ENCODE data around the gene SKI. TPM values are rescaled to one million over a fixed set of nuclear protein-coding genes. Genes with fewer than 3 reads are reported as not detected.

SKI gene
- total RNA-seq, 4 donors from 2014 or later: 24.4 to 52.4 (median 32.2) TPM

DNA sequence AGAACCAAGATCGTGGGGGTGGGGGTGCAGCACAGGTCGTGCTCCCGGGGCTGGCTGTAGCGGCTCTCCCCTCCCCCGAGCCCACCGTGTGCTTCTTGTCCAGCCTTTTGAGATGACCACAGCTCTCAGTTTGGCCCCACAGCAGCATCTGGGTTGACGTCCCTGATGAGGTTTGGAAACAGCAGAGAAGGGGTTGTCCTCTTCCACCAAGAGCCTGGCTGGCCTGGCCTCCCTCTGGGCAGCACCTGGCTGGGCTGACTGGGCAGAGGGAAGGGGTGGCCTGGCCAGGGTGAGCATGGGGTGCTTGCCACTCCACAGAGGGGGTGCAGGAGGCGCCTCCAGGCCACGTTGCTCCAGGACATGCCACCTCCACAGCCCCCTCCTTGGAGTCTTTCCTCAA lies 61.5 kb downstream of the SKI start:
- in situ Hi-C loops (cut with MboI; ENCODE audit: low pct_ligation_motif_present in 1 of 4, low pct_unique_long_range_greater_than_20kb in 1 of 4, low sequenced_read_pairs in 3 of 4): no loop called here
- Histone ChIP-seq H3K27me3 (no peaks in the 10 kb centered on the region), H3K4me1 (peaks cover 32 to 61% (median 46%) of the 10 kb centered on the region in 4 donors), H3K4me3 (no peak overlapping the region), H3K36me3 (no peaks in the 10 kb centered on the region), H3K9me3 (no peaks in the 10 kb centered on the region), H3K27ac (peak overlapping the region; percentile 78 to 89 (median 82))
- WGBS, 2 donors (ENCODE audit: low coverage in 1 of 2): 73% methylated on average over 9 of the region's 9 CpGs; no CpG with 5 or more reads in 1 of the 2 donors
- intact Hi-C loops (cut with DNase I; ENCODE audit: low total_unique reads): no loop called here
- no peak for DNase-seq
- no peak for TF ChIP-seq EP300 (IDR thresholded peaks at IDR 0.05; ENCODE audit: low read depth)
- TF ChIP-seq POLR2AphosphoS5 (IDR thresholded peaks at IDR 0.05): no peak
- TF ChIP-seq POLR2A (IDR thresholded peaks at IDR 0.05): no peak
- TF ChIP-seq, protein P1, sequence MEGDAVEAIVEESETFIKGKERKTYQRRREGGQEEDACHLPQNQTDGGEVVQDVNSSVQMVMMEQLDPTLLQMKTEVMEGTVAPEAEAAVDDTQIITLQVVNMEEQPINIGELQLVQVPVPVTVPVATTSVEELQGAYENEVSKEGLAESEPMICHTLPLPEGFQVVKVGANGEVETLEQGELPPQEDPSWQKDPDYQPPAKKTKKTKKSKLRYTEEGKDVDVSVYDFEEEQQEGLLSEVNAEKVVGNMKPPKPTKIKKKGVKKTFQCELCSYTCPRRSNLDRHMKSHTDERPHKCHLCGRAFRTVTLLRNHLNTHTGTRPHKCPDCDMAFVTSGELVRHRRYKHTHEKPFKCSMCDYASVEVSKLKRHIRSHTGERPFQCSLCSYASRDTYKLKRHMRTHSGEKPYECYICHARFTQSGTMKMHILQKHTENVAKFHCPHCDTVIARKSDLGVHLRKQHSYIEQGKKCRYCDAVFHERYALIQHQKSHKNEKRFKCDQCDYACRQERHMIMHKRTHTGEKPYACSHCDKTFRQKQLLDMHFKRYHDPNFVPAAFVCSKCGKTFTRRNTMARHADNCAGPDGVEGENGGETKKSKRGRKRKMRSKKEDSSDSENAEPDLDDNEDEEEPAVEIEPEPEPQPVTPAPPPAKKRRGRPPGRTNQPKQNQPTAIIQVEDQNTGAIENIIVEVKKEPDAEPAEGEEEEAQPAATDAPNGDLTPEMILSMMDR (IDR thresholded peaks at IDR 0.05): no peak

DNA sequence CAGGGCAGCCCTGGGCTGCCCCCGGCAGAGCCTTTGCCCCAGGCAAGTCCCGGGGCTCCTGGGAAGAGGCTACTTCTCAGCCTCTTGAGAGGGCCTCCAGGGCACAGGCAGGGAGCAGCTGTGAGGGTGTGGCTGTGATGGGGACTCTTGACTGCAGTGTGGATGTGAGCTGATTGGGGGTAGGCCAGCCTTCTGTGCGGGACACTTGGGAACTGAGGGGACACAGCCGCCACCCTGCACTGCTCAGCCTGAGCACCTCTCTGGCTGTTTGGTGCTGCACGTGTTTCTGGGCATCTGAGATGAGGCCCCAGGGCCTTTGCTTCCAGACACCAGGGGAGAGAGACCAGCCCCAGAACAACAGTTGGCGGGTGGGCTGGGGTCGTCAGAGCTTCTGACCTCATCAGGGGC lies 62.1 kb downstream of the SKI start:
- DNase-seq: no peak
- Histone ChIP-seq H3K36me3 (no peaks in the 10 kb centered on the region), H3K9me3 (no peaks in the 10 kb centered on the region), H3K4me3 (peak overlapping the region in 2 of 4 donors; percentile 8 to 33), H3K27ac (peak overlapping the region; percentile 78 to 89 (median 82)), H3K4me1 (peaks cover 33 to 66% (median 48%) of the 10 kb centered on the region in 4 donors), H3K27me3 (no peaks in the 10 kb centered on the region)
- TF ChIP-seq POLR2A (IDR thresholded peaks at IDR 0.05): no peak
- TF ChIP-seq, protein P1 (IDR thresholded peaks at IDR 0.05): no peak
- in situ Hi-C loops (cut with MboI; ENCODE audit: low pct_ligation_motif_present in 1 of 4, low pct_unique_long_range_greater_than_20kb in 1 of 4, low sequenced_read_pairs in 3 of 4) (no loop called here), intact Hi-C loops (cut with DNase I; ENCODE audit: low total_unique reads) (no loop called here)
- WGBS, 2 donors (ENCODE audit: low coverage in 1 of 2): 52% methylated on average over 7 of the region's 7 CpGs; no CpG with 5 or more reads in 1 of the 2 donors

DNA sequence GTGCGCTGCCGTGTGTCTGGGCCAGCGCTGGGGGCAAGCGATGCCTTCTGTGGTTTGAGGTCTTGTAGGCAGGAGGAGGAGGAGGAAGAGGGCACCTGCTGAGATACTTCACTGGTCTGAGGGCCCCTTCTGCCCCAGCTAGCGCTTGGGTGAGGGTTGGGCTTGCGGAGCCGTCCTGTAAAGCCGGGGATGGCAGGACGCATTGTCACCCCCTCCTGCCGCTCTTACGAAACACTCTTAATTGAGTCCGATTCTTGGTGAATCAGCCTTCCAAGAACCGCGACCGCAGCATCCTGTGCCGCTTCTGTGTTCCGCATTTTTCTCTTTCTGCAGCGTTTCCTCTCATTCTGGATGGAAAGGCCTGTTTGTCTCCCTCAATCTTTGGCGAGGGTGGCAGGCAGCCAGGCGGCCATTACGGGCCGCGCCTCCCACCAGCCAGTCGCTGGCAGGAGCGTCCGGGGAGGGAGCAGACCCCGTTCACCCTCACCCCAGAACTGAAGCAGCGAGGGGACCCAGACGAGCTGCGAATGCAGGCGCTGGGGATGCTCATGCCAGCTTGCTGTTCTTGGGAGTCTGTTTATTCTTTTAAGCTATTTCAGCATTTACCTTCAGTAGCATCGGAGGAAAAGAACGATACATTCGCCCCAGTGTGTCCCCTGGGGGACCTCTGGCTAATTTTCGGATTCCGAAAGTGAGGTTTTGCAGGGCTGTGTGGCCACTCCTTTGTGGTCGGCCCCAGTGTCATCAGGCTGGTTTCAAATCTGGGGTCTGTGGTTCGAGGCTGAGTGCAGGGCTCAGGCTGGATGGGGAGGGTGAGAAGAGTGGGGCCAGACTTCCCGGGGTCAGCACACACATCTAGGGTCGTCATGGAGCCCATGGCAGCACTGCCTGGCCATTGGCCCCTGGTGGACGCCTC lies 62.7 kb downstream of the SKI start:
- intact Hi-C loops (cut with DNase I; ENCODE audit: low total_unique reads) (no loop called here), in situ Hi-C loops (cut with MboI; ENCODE audit: low pct_ligation_motif_present in 1 of 4, low pct_unique_long_range_greater_than_20kb in 1 of 4, low sequenced_read_pairs in 3 of 4) (no loop called here)
- Histone ChIP-seq H3K36me3 (no peaks in the 10 kb centered on the region), H3K4me1 (peaks cover 33 to 66% (median 51%) of the 10 kb centered on the region in 4 donors), H3K27ac (peak overlapping the region; percentile 78 to 89 (median 82)), H3K9me3 (no peaks in the 10 kb centered on the region), H3K4me3 (peak overlapping the region in 2 of 4 donors; percentile 8 to 33), H3K27me3 (no peaks in the 10 kb centered on the region)
- peak; percentile 82 for DNase-seq
- WGBS, 2 donors (ENCODE audit: low coverage in 1 of 2): 33 to 42% methylated on average over 16 to 40 of the region's 41 CpGs
- TF ChIP-seq POLR2AphosphoS5 (IDR thresholded peaks at IDR 0.05) (peak; percentile 21 to 71 (median 69)), EP300 (IDR thresholded peaks at IDR 0.05; ENCODE audit: low read depth) (no peak)

DNA sequence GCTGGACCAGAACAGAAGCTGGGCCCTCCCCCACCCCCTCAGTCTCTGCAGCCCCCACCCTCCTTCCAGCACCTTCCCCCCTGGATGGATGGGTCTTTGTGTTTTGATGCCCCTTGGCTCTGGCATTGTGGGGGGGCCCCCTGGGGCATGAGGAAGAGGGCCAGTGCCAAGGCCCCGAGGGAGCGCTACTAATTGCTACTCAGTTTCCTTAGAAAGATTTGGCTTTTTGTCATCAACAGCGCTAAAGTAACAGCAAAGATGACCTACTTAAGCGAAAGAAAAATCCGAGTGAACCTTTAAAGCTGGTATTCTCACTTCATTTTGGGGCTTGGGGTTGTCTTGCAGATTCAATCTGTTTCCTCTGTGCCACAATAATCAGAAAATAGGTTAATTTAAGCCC lies 63.5 kb downstream of the SKI start:
- TF ChIP-seq, protein P1 (IDR thresholded peaks at IDR 0.05): no peak
- no peak for TF ChIP-seq POLR2A (IDR thresholded peaks at IDR 0.05)
- no peak for TF ChIP-seq EP300 (IDR thresholded peaks at IDR 0.05; ENCODE audit: low read depth)
- TF ChIP-seq POLR2AphosphoS5 (IDR thresholded peaks at IDR 0.05): no peak
- in situ Hi-C loops (cut with MboI; ENCODE audit: low pct_ligation_motif_present in 1 of 4, low pct_unique_long_range_greater_than_20kb in 1 of 4, low sequenced_read_pairs in 3 of 4): no loop called here
- DNase-seq: no peak
- no peaks in the 10 kb centered on the region for H3K27me3 ChIP-seq
- 54 to 70% methylated on average over 2 to 5 of the region's 5 CpGs for WGBS, 2 donors (ENCODE audit: low coverage in 1 of 2)
- H3K36me3 ChIP-seq: no peaks in the 10 kb centered on the region
- H3K27ac ChIP-seq: peak overlapping the region; percentile 78 to 89 (median 82)
- intact Hi-C loops (cut with DNase I; ENCODE audit: low total_unique reads): no loop called here
- H3K4me3 ChIP-seq: peak overlapping the region in 1 of 4 donors; percentile 33
- no peaks in the 10 kb centered on the region for H3K9me3 ChIP-seq
- peaks cover 33 to 66% (median 51%) of the 10 kb centered on the region in 4 donors for H3K4me1 ChIP-seq

Measured in transverse colon (tissue), 4 donors.